Astrocyte of the spinal cord (primary cell): ENCODE measurements around the gene RCAN1.

Experiments
- DNase-seq: peaks from one replicate; pipeline ENCODE4 v3.0.0; 2011; ENCODE audit warnings: low read depth, low spot score
- H3K4me3 ChIP-seq: 2 replicates; pipeline ENCODE4 v1.5.1; 2011; ENCODE audit warnings: low read depth, mild to moderate bottlenecking, low read length, moderate library complexity
- CTCF ChIP-seq: IDR thresholded peaks from 2 replicates; pipeline ENCODE4 v1.5.1; 2012; ENCODE audit warnings: low read depth, mild to moderate bottlenecking, low read length, inconsistent platforms
- in situ Hi-C: cut with HindIII; loops from 2 replicates; pipeline ENCODE4 v1.10.0; 2017; ENCODE audit warnings: low sequenced_read_pairs

The RCAN1 gene

GRCh38 chr21:34534522-34534921 is 80.4 kb downstream of the RCAN1 start:
- DNase-seq = peak; percentile 46
- no peak for TF ChIP-seq CTCF
- in situ Hi-C loops = no loop called here
- H3K4me3 ChIP-seq = no peak overlapping the region

- no peak for TF ChIP-seq CTCF
- in situ Hi-C loops = no loop called here
- no peak for DNase-seq
- no peak overlapping the region for H3K4me3 ChIP-seq
Measured at GRCh38 chr21:34533938-34534337, 81.0 kb downstream of the RCAN1 start.

- no peak for DNase-seq
- TF ChIP-seq CTCF = no peak
- in situ Hi-C loops = no loop called here
- H3K4me3 ChIP-seq = no peak overlapping the region
Measured at GRCh38 chr21:34531399-34531798, 83.5 kb downstream of the RCAN1 start.

GRCh38 chr21:34530261-34530660 is 84.7 kb downstream of the RCAN1 start:
- in situ Hi-C loops = no loop called here
- peak; percentile 89 for DNase-seq
- no peak for TF ChIP-seq CTCF
- H3K4me3 ChIP-seq = no peak overlapping the region

GRCh38 chr21:34528131-34528561 is 86.8 kb downstream of the RCAN1 start:
- peak; percentile 20 for DNase-seq
- no peak overlapping the region for H3K4me3 ChIP-seq
- no peak for TF ChIP-seq CTCF
- in situ Hi-C loops = no loop called here

GRCh38 chr21:34526618-34527290 is 88.2 kb downstream of the RCAN1 start:
- DNase-seq = peak; percentile 100

More at GRCh38 chr21:34526618-34527290, 88.2 kb downstream of the RCAN1 start:
- TF ChIP-seq CTCF = no peak
- peak overlapping the region; percentile 60 for H3K4me3 ChIP-seq
- in situ Hi-C loops = no loop called here
